Measurements from ENCODE around the gene CCDC40.

The CCDC40 gene

DNA sequence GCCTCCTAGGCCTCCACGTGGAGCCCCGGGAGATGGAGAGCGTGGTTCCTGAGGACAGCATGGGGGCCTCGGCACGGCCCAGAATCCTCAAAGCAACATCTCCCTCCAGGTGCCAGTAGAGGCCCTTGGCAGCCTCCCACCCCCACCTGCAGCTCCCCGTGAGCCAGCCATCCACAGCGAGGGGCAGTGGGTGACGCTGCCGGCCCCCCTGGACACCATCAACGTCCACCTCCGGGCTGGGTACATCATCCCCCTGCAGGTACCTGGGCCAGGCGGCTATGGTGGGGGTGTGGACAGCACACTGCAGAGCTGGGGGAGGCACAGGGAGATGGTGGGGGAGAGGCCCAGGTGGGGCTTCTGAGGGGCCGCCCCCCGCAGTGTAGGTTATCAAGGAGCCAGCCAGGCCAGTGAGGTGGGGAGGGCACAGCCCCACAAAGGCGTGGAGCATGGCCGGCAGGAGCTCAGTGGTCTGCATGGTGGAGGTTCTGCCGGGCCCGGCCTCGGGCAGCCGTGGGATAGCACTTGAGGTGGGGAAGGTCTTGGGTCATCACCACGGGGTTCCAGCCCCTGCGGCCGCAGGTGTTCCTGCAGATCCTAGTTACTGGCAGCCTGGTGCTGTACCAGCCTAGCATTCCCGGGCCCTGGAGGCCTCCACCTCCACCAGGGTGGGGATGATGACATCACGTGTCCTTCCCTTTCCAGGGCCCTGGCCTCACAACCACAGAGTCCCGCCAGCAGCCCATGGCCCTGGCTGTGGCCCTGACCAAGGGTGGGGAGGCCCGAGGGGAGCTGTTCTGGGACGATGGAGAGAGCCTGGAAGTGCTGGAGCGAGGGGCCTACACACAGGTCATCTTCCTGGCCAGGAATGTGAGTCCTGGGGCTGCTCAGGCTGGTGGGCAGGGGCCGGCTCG lies 81.3 kb downstream of the CCDC40 start:
- H3K4me2 ChIP-seq = no peak overlapping the region
- no peak overlapping the region for H3K27ac ChIP-seq
- no peak overlapping the region for H2AFZ ChIP-seq (ENCODE audit: low read depth)
- H4K20me1 ChIP-seq (ENCODE audit: insufficient read depth) = no peaks in the 10 kb centered on the region
- no peaks in the 10 kb centered on the region for H3K79me2 ChIP-seq (ENCODE audit: insufficient read depth, low read depth)
- H3K4me1 ChIP-seq (ENCODE audit: low read depth, poor library complexity, severe bottlenecking) = no peaks in the 10 kb centered on the region
- H3K9ac ChIP-seq = no peak overlapping the region
- no peak overlapping the region for H3K4me3 ChIP-seq (IDR thresholded peaks at IDR 0.05; ENCODE audit: insufficient read depth, low read depth, low read length)
- H3K27me3 ChIP-seq (ENCODE audit: insufficient read depth, low read depth) = no peaks in the 10 kb centered on the region
- TF ChIP-seq, protein P1, sequence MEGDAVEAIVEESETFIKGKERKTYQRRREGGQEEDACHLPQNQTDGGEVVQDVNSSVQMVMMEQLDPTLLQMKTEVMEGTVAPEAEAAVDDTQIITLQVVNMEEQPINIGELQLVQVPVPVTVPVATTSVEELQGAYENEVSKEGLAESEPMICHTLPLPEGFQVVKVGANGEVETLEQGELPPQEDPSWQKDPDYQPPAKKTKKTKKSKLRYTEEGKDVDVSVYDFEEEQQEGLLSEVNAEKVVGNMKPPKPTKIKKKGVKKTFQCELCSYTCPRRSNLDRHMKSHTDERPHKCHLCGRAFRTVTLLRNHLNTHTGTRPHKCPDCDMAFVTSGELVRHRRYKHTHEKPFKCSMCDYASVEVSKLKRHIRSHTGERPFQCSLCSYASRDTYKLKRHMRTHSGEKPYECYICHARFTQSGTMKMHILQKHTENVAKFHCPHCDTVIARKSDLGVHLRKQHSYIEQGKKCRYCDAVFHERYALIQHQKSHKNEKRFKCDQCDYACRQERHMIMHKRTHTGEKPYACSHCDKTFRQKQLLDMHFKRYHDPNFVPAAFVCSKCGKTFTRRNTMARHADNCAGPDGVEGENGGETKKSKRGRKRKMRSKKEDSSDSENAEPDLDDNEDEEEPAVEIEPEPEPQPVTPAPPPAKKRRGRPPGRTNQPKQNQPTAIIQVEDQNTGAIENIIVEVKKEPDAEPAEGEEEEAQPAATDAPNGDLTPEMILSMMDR (conservative IDR thresholded peaks at IDR 0.05; ENCODE audit: low read depth, low read length) = no peak
- H3K36me3 ChIP-seq (ENCODE audit: insufficient read depth) = no peaks in the 10 kb centered on the region

- no peaks in the 10 kb centered on the region for H4K20me1 ChIP-seq (ENCODE audit: insufficient read depth)
- no peaks in the 10 kb centered on the region for H3K4me1 ChIP-seq (ENCODE audit: low read depth, poor library complexity, severe bottlenecking)
- no peak overlapping the region for H3K4me2 ChIP-seq
- H3K9ac ChIP-seq = no peak overlapping the region
- H3K79me2 ChIP-seq (ENCODE audit: insufficient read depth, low read depth) = no peaks in the 10 kb centered on the region
- no peak overlapping the region for H2AFZ ChIP-seq (ENCODE audit: low read depth)
- H3K27ac ChIP-seq = no peak overlapping the region
- no peak overlapping the region for H3K4me3 ChIP-seq (IDR thresholded peaks at IDR 0.05; ENCODE audit: insufficient read depth, low read depth, low read length)
- H3K36me3 ChIP-seq (ENCODE audit: insufficient read depth) = no peaks in the 10 kb centered on the region
- no peaks in the 10 kb centered on the region for H3K27me3 ChIP-seq (ENCODE audit: insufficient read depth, low read depth)
- TF ChIP-seq, protein P1 (conservative IDR thresholded peaks at IDR 0.05; ENCODE audit: low read depth, low read length) = no peak
Observed at GRCh38 chr17:80118601-80119270, 82.3 kb downstream of the CCDC40 start.

DNA sequence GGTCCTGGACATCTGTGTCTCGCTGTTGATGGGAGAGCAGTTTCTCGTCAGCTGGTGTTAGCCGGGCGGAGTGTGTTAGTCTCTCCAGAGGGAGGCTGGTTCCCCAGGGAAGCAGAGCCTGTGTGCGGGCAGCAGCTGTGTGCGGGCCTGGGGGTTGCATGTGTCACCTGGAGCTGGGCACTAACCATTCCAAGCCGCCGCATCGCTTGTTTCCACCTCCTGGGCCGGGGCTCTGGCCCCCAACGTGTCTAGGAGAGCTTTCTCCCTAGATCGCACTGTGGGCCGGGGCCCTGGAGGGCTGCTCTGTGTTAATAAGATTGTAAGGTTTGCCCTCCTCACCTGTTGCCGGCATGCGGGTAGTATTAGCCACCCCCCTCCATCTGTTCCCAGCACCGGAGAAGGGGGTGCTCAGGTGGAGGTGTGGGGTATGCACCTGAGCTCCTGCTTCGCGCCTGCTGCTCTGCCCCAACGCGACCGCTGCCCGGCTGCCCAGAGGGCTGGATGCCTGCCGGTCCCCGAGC lies 82.9 kb downstream of the CCDC40 start:
- no peaks in the 10 kb centered on the region for H3K27me3 ChIP-seq (ENCODE audit: insufficient read depth, low read depth)
- H3K4me3 ChIP-seq (IDR thresholded peaks at IDR 0.05; ENCODE audit: insufficient read depth, low read depth, low read length) = no peak overlapping the region
- no peak overlapping the region for H3K27ac ChIP-seq
- no peak overlapping the region for H3K4me2 ChIP-seq
- TF ChIP-seq, protein P1 (conservative IDR thresholded peaks at IDR 0.05; ENCODE audit: low read depth, low read length) = no peak
- no peaks in the 10 kb centered on the region for H3K36me3 ChIP-seq (ENCODE audit: insufficient read depth)
- no peaks in the 10 kb centered on the region for H4K20me1 ChIP-seq (ENCODE audit: insufficient read depth)
- H2AFZ ChIP-seq (ENCODE audit: low read depth) = no peak overlapping the region
- H3K4me1 ChIP-seq (ENCODE audit: low read depth, poor library complexity, severe bottlenecking) = no peaks in the 10 kb centered on the region
- H3K79me2 ChIP-seq (ENCODE audit: insufficient read depth, low read depth) = no peaks in the 10 kb centered on the region
- no peak overlapping the region for H3K9ac ChIP-seq

DNA sequence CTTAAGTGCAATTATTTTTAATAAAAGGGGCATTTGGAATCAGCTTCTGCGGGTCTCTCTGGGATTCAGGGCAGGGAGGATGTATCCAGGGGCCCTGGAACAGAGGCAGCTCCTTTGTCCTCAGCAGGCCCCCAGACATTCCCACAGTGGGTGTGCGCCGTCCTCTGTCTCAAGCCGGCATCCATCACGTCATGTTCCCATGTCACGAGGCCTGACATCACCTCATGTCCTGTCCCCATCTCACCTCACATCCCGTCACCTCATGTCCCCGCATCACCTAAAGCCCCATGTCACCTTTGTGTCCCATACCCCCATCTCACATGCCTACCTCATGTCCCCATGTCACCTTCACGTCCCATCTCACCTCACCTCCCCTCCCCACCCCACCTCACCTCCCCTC lies 83.4 kb downstream of the CCDC40 start:
- Histone ChIP-seq H3K27me3 (ENCODE audit: insufficient read depth, low read depth) (no peaks in the 10 kb centered on the region), H3K9ac (no peak overlapping the region), H3K4me1 (ENCODE audit: low read depth, poor library complexity, severe bottlenecking) (no peaks in the 10 kb centered on the region), H2AFZ (ENCODE audit: low read depth) (no peak overlapping the region), H3K4me3 (IDR thresholded peaks at IDR 0.05; ENCODE audit: insufficient read depth, low read depth, low read length) (no peak overlapping the region), H3K27ac (no peak overlapping the region), H3K79me2 (ENCODE audit: insufficient read depth, low read depth) (no peaks in the 10 kb centered on the region), H3K36me3 (ENCODE audit: insufficient read depth) (no peaks in the 10 kb centered on the region), H3K4me2 (no peak overlapping the region), H4K20me1 (ENCODE audit: insufficient read depth) (no peaks in the 10 kb centered on the region)
- TF ChIP-seq, protein P1 (conservative IDR thresholded peaks at IDR 0.05; ENCODE audit: low read depth, low read length) = no peak
